H9 (cell line): Measurements from ENCODE around the gene ASGR1. TPM values are rescaled to one million over a fixed set of nuclear protein-coding genes. Genes with fewer than 3 reads are reported as not detected.

Experiments used
- DNase-seq: peaks from one replicate; pipeline ENCODE4 v3.0.0-alpha.2; 2017
- H2AFZ ChIP-seq: one replicate; pipeline ENCODE4 v1.6.1; 2013; ENCODE audit warnings: mild to moderate bottlenecking, low read length, control low read depth, moderate library complexity
- H2AK5ac ChIP-seq: 2 replicates; pipeline ENCODE4 v1.6.1; 2013; ENCODE audit warnings: low read length, control low read depth, mixed read lengths; ENCODE audit not compliant: insufficient read length
- H2BK120ac ChIP-seq: one replicate; pipeline ENCODE4 v1.6.1; 2013; ENCODE audit warnings: low read depth, mild to moderate bottlenecking, low read length, control low read depth, inconsistent platforms; ENCODE audit not compliant: poor library complexity, severe bottlenecking
- H2BK12ac ChIP-seq: 2 replicates; pipeline ENCODE4 v1.6.1; 2013; ENCODE audit warnings: low read length, control low read depth, mixed read lengths, low read depth; ENCODE audit not compliant: insufficient read length
- H2BK15ac ChIP-seq: 2 replicates; pipeline ENCODE4 v1.6.1; 2013; ENCODE audit warnings: low read depth, low read length, control low read depth
- H2BK20ac ChIP-seq: one replicate; pipeline ENCODE4 v1.6.1; 2013; ENCODE audit warnings: low read depth, mild to moderate bottlenecking, low read length, control low read depth, inconsistent platforms; ENCODE audit not compliant: poor library complexity, severe bottlenecking
- H2BK5ac ChIP-seq: 2 replicates; pipeline ENCODE4 v1.6.1; 2013; ENCODE audit warnings: low read length, control low read depth, mixed read lengths; ENCODE audit not compliant: insufficient read length
- H3K14ac ChIP-seq: 2 replicates; pipeline ENCODE4 v1.6.1; 2013; ENCODE audit warnings: low read length, control low read depth; ENCODE audit not compliant: insufficient read depth
- H3K18ac ChIP-seq: 2 replicates; pipeline ENCODE4 v1.6.1; 2013; ENCODE audit warnings: low read depth, mild to moderate bottlenecking, mixed read lengths, low read length, control low read depth; ENCODE audit not compliant: insufficient read length
- H3K23ac ChIP-seq: 2 replicates; pipeline ENCODE4 v1.6.1; 2013; ENCODE audit warnings: low read length, control low read depth, mixed read lengths, low read depth; ENCODE audit not compliant: insufficient read length
- H3K23me2 ChIP-seq: 2 replicates; pipeline ENCODE4 v1.6.1; 2013; ENCODE audit warnings: low read depth, mild to moderate bottlenecking, mixed read lengths, low read length, control low read depth; ENCODE audit not compliant: insufficient read length, poor library complexity, severe bottlenecking
- H3K27ac ChIP-seq: 2 replicates; pipeline ENCODE4 v1.5.1; 2013; ENCODE audit warnings: low read length, control low read depth, mixed read lengths, low read depth; ENCODE audit not compliant: insufficient read length
- H3K27me3 ChIP-seq: 2 replicates; pipeline ENCODE4 v1.6.1; 2013; ENCODE audit warnings: low read length, control low read depth, inconsistent platforms; ENCODE audit not compliant: insufficient read depth
- H3K4ac ChIP-seq: 2 replicates; pipeline ENCODE4 v1.6.1; 2013; ENCODE audit warnings: low read depth, mild to moderate bottlenecking, control low read depth, inconsistent platforms, low read length, moderate library complexity
- H3K4me1 ChIP-seq: 2 replicates; pipeline ENCODE4 v1.6.1; 2013; ENCODE audit warnings: low read length, control low read depth, inconsistent platforms; ENCODE audit not compliant: insufficient read depth
- H3K4me2 ChIP-seq: 2 replicates; pipeline ENCODE4 v1.6.1; 2013; ENCODE audit warnings: low read length, control low read depth, mixed read lengths; ENCODE audit not compliant: insufficient read length, insufficient read depth
- H3K56ac ChIP-seq: 2 replicates; pipeline ENCODE4 v1.6.1; 2013; ENCODE audit warnings: low read depth, mild to moderate bottlenecking, mixed read lengths, low read length, control low read depth; ENCODE audit not compliant: insufficient read length
- H3K79me1 ChIP-seq: 2 replicates; pipeline ENCODE4 v1.6.1; 2013; ENCODE audit warnings: low read depth, mild to moderate bottlenecking, moderate library complexity, low read length, control low read depth, inconsistent platforms; ENCODE audit not compliant: insufficient read depth, poor library complexity, severe bottlenecking
- H3K79me2 ChIP-seq: 2 replicates; pipeline ENCODE4 v1.6.1; 2013; ENCODE audit warnings: low read length, control low read depth, inconsistent platforms; ENCODE audit not compliant: insufficient read depth
- H3K9ac ChIP-seq: 2 replicates; pipeline ENCODE4 v1.6.1; 2013; ENCODE audit warnings: low read length, control low read depth, mixed read lengths; ENCODE audit not compliant: insufficient read length; ENCODE audit errors: extremely low read depth
- H3K9me3 ChIP-seq: one replicate; pipeline ENCODE4 v1.6.1; 2013; ENCODE audit warnings: low read depth, low read length, inconsistent platforms; ENCODE audit not compliant: control insufficient read depth
- H3T11ph ChIP-seq: one replicate; pipeline ENCODE4 v1.6.1; 2013; ENCODE audit warnings: mild to moderate bottlenecking, low read length, control low read depth, inconsistent platforms
- H4K20me1 ChIP-seq: one replicate; pipeline ENCODE4 v1.6.1; 2013; ENCODE audit not compliant: control insufficient read depth, insufficient read length, insufficient read depth
- H4K5ac ChIP-seq: 2 replicates; pipeline ENCODE4 v1.6.1; 2013; ENCODE audit warnings: low read depth, mild to moderate bottlenecking, mixed read lengths, low read length, control low read depth; ENCODE audit not compliant: insufficient read length
- H4K8ac ChIP-seq: replicated peaks from 2 replicates; pipeline ENCODE4 v1.6.1; 2013; ENCODE audit warnings: low read length, control low read depth, mixed read lengths, low read depth; ENCODE audit not compliant: insufficient read length
- H4K91ac ChIP-seq: 2 replicates; pipeline ENCODE4 v1.6.1; 2013; ENCODE audit warnings: low read depth, mild to moderate bottlenecking, moderate library complexity, mixed read lengths, low read length, control low read depth; ENCODE audit not compliant: insufficient read length
- H3K27ac Mint-ChIP-seq, 3 experiments: 2 replicates in 2 of 3; 3 replicates in 1 of 3; pipeline ENCODE4 v1.8.0; 2020 to 2021; ENCODE audit warnings: mixed read lengths in 3 of 3, mild to moderate bottlenecking in 1 of 3, moderate library complexity in 1 of 3
- H3K27me3 Mint-ChIP-seq: 2 replicates; pipeline ENCODE4 v1.8.0; 2021; ENCODE audit warnings: low read depth, mild to moderate bottlenecking, moderate library complexity, mixed read lengths
- H3K36me3 Mint-ChIP-seq, 3 experiments: 2 replicates in 2 of 3; 3 replicates in 1 of 3; pipeline ENCODE4 v1.8.0; 2020 to 2021; ENCODE audit warnings: low read depth in 3 of 3, mixed read lengths in 3 of 3; ENCODE audit not compliant: insufficient read depth in 1 of 3
- H3K4me1 Mint-ChIP-seq, 2 experiments: 2 replicates each; pipeline ENCODE4 v1.8.0; 2020; ENCODE audit warnings: mixed read lengths in 2 of 2
- H3K4me3 Mint-ChIP-seq, 2 experiments: 2 replicates in 1 of 2; 3 replicates in 1 of 2; pipeline ENCODE4 v1.8.0; 2020 to 2021; ENCODE audit warnings: mild to moderate bottlenecking in 2 of 2, mixed read lengths in 2 of 2, moderate library complexity in 1 of 2
- H3K9me3 Mint-ChIP-seq, 2 experiments: 2 replicates in 1 of 2; 3 replicates in 1 of 2; pipeline ENCODE4 v1.8.0; 2020; ENCODE audit warnings: mild to moderate bottlenecking in 2 of 2, mixed read lengths in 2 of 2, moderate library complexity in 1 of 2
- WGBS: extraction: QIAGEN DNeasy Blood & Tissue Kit; methylation state at CpG from one replicate; pipeline ENCODE4 v1.1.7; 2013; ENCODE audit warnings: missing lambda C conversion rate, low lambda C conversion rate, mixed read lengths; ENCODE audit not compliant: insufficient read length; ENCODE audit errors: extremely low coverage; 5-methylcytosine and 5-hydroxymethylcytosine counted together
- total RNA-seq: library from RNA; stranded (reverse); gene quantifications from 2 replicates; pipeline ENCODE4 v1.2.1, GENCODE V29; 2021
- TF ChIP-seq, protein P1 (sequence below): fragments of 200-600 bp; sonication (generic); conservative IDR thresholded peaks from 3 replicates; pipeline ENCODE4 v1.8.0; 2021; ENCODE audit warnings: antibody characterized with exemption, mild to moderate bottlenecking

Gene ASGR1
- total RNA-seq, 1 experiment from 2014 or later, result 5.9 TPM

DNA sequence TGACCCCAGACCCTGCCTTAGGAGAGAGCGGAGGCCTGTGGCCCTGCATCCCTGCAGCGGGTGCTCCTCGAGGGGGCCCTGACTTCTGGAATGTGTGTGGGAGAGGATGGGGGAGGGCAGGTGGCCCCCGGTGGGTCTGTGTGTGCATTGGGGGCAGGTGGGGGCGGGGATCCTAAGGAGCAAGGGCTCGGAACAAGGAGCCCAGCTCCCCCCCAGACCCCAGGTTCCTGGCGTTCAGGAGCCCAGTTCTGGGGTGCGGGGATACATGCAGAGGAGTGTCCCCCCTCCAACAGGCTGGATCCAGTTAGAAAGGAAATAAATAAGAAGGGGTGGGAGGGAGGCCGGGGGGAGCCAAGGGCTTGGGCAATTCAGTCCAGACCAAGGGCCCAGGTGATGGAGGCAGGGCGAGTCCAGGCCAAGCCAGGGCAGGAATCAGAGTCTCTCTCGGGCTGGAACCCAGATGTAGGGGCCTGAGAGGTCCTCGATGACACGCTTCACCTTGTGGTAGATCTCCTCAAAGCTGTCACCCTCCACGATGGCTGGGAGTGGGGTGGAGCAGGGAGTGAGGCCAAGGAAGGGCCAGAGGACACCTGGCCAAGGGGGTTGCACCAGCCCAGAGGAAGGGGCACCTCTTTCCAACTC is 11.2 kb upstream of the ASGR1 start:
- H3K9ac ChIP-seq, result no peak overlapping the region
- WGBS, result no CpG with 5 or more reads among the region's 14 CpGs
- H2BK120ac ChIP-seq, result no peak overlapping the region
- H2BK20ac ChIP-seq, result no peak overlapping the region
- no peak overlapping the region for H3K18ac ChIP-seq
- no peak overlapping the region for H2AFZ ChIP-seq
- no peak overlapping the region for H2BK12ac ChIP-seq
- no peak overlapping the region for H3K4ac ChIP-seq
- TF ChIP-seq, protein P1, sequence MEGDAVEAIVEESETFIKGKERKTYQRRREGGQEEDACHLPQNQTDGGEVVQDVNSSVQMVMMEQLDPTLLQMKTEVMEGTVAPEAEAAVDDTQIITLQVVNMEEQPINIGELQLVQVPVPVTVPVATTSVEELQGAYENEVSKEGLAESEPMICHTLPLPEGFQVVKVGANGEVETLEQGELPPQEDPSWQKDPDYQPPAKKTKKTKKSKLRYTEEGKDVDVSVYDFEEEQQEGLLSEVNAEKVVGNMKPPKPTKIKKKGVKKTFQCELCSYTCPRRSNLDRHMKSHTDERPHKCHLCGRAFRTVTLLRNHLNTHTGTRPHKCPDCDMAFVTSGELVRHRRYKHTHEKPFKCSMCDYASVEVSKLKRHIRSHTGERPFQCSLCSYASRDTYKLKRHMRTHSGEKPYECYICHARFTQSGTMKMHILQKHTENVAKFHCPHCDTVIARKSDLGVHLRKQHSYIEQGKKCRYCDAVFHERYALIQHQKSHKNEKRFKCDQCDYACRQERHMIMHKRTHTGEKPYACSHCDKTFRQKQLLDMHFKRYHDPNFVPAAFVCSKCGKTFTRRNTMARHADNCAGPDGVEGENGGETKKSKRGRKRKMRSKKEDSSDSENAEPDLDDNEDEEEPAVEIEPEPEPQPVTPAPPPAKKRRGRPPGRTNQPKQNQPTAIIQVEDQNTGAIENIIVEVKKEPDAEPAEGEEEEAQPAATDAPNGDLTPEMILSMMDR, result no peak
- H4K91ac ChIP-seq, result no peak overlapping the region
- no peak overlapping the region for H3K56ac ChIP-seq
- H3K79me1 ChIP-seq, result no peaks in the 10 kb centered on the region
- H4K20me1 ChIP-seq, result no peaks in the 10 kb centered on the region
- no peak overlapping the region for H2BK5ac ChIP-seq
- H3K4me3 Mint-ChIP-seq, result no peak overlapping the region
- H3K14ac ChIP-seq, result no peak overlapping the region
- H2BK15ac ChIP-seq, result no peak overlapping the region
- H3K9me3 ChIP-seq, result no peaks in the 10 kb centered on the region
- H3K79me2 ChIP-seq, result no peaks in the 10 kb centered on the region
- H3K4me1 Mint-ChIP-seq, result peaks cover 4 to 6% of the 10 kb centered on the region in 2 experiments; a peak in 1 of 4 replicates
- H4K5ac ChIP-seq, result no peak overlapping the region
- H4K8ac ChIP-seq, result no peak overlapping the region
- no peak overlapping the region for H3K23ac ChIP-seq
- H3K27me3 ChIP-seq, result no peaks in the 10 kb centered on the region
- no peak overlapping the region for H2AK5ac ChIP-seq
- H3K27ac ChIP-seq, result no peak overlapping the region
- no peaks in the 10 kb centered on the region for H3K27me3 Mint-ChIP-seq
- DNase-seq, result peak; percentile 24
- H3K9me3 Mint-ChIP-seq, result no peaks in the 10 kb centered on the region
- no peaks in the 10 kb centered on the region for H3K23me2 ChIP-seq
- peaks cover 31 to 53% (median 44%) of the 10 kb centered on the region in 3 experiments for H3K36me3 Mint-ChIP-seq
- no peaks in the 10 kb centered on the region for H3K4me1 ChIP-seq
- no peak overlapping the region for H3T11ph ChIP-seq
- H3K27ac Mint-ChIP-seq, result no peak overlapping the region
- H3K4me2 ChIP-seq, result no peak overlapping the region
